GM06990 (cell line): ENCODE measurements around the gene NUAK1.

Experiments used
- DNase-seq: peaks from one replicate; pipeline ENCODE4 v3.0.0-alpha.2; 2011; ENCODE audit not compliant: insufficient read length; ENCODE audit errors: extremely low read depth
- H3K27me3 ChIP-seq: replicated peaks from 2 replicates; pipeline ENCODE4 v1.6.0; 2011; ENCODE audit warnings: low read length; ENCODE audit not compliant: control insufficient read depth, insufficient read depth
- H3K36me3 ChIP-seq: 2 replicates; pipeline ENCODE4 v1.5.1; 2011; ENCODE audit warnings: low read length; ENCODE audit not compliant: control insufficient read depth, insufficient read depth
- H3K4me3 ChIP-seq: replicated peaks from 2 replicates; pipeline ENCODE4 v1.5.1; 2011; ENCODE audit warnings: low read depth, mild to moderate bottlenecking, control low read depth, low read length
- TF ChIP-seq, protein P1 (sequence below): IDR thresholded peaks from 2 replicates; pipeline ENCODE4 v1.5.1; 2011; ENCODE audit warnings: low read length, control low read depth, mild to moderate bottlenecking, inconsistent platforms; ENCODE audit not compliant: insufficient read depth, poor library complexity, severe bottlenecking

NUAK1 gene

DNA sequence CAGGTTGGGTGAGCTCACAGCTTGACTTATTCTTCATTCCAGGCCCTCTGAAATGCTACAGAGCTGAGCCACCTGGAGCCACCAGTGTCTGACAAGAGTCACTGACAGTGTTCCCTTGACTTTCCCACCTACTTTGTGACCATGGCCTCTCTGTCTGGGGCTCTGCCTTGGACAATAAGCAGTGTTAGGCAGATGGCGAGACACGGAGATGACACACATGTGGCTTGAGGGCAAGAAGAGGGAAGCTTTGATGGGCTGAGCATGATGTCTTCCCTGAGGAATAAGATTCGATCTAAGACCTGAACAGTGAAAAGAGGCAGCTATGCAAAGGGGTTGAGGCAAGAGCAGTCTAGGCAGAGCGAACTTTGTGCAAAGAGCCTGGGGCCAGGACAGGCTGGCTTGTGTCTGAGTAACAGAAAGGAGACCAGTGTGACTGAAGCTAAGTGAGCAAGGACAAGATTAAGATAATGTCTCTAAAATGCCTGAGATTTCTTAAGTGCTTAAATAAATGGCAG, 105.5 kb downstream of the NUAK1 start:
- no peak for DNase-seq
- TF ChIP-seq, protein P1, sequence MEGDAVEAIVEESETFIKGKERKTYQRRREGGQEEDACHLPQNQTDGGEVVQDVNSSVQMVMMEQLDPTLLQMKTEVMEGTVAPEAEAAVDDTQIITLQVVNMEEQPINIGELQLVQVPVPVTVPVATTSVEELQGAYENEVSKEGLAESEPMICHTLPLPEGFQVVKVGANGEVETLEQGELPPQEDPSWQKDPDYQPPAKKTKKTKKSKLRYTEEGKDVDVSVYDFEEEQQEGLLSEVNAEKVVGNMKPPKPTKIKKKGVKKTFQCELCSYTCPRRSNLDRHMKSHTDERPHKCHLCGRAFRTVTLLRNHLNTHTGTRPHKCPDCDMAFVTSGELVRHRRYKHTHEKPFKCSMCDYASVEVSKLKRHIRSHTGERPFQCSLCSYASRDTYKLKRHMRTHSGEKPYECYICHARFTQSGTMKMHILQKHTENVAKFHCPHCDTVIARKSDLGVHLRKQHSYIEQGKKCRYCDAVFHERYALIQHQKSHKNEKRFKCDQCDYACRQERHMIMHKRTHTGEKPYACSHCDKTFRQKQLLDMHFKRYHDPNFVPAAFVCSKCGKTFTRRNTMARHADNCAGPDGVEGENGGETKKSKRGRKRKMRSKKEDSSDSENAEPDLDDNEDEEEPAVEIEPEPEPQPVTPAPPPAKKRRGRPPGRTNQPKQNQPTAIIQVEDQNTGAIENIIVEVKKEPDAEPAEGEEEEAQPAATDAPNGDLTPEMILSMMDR = no peak
- Histone ChIP-seq H3K36me3 (no peaks in the 10 kb centered on the region), H3K4me3 (no peak overlapping the region), H3K27me3 (no peaks in the 10 kb centered on the region)

DNA sequence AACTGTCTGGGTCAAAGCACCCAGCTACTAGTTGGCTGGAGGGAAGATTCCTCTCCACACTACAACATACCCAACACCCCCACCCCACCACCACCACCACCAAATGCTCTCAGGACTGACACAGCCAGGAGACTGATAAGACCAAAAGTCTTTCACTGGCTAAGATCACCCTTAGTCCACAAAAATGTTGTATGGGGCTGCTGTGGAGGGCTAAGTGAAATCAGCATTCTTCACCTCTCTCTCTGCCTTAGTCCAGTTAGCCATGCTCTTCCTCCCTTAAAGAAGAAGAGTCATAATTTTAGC, 106.2 kb downstream of the NUAK1 start:
- H3K4me3 ChIP-seq = no peak overlapping the region
- DNase-seq = no peak
- H3K36me3 ChIP-seq = no peaks in the 10 kb centered on the region
- H3K27me3 ChIP-seq = no peaks in the 10 kb centered on the region
- TF ChIP-seq, protein P1 = no peak

DNA sequence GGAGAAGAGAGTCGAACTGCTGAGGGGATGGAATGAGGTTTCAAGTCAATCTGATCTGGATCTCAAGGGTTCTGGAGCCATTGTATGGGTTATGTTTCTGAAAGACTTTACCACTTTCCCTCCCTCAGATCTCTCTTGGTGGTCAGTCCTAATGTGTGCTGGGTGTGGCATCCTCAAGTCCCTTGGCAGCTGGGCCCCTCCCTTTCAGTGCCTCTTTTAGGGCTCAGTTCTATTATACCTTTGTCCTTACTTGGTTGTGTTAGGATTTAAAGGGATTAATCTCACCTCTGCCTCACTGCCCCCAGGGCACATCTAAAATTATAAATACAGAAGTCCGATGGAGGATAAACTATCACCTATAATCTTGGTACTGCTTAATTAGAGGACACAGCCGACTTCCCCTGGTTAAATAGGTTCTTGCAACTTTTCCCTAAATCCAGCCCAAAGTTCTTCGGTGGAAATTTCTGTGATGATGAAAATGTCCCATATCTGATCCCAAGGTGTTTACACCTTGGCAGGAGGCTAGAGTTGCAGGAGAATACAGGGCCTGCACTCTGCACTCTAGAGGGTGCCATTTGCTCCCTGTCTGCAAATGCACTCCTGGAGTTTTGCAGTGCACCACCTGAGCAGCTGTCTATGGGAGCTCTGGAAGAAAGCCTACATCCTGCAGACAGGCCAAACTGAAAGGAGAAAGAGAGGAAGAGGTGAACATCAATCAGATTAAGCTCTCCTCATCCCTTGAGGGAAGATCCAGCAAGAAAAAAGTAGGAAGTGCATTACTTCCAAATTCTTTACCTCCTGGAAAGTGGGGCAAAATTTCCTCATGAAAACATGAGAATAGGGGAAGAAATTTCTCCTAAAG, 106.8 kb downstream of the NUAK1 start:
- Histone ChIP-seq H3K36me3 (no peaks in the 10 kb centered on the region), H3K27me3 (no peaks in the 10 kb centered on the region), H3K4me3 (no peak overlapping the region)
- TF ChIP-seq, protein P1 = no peak
- no peak for DNase-seq

DNA sequence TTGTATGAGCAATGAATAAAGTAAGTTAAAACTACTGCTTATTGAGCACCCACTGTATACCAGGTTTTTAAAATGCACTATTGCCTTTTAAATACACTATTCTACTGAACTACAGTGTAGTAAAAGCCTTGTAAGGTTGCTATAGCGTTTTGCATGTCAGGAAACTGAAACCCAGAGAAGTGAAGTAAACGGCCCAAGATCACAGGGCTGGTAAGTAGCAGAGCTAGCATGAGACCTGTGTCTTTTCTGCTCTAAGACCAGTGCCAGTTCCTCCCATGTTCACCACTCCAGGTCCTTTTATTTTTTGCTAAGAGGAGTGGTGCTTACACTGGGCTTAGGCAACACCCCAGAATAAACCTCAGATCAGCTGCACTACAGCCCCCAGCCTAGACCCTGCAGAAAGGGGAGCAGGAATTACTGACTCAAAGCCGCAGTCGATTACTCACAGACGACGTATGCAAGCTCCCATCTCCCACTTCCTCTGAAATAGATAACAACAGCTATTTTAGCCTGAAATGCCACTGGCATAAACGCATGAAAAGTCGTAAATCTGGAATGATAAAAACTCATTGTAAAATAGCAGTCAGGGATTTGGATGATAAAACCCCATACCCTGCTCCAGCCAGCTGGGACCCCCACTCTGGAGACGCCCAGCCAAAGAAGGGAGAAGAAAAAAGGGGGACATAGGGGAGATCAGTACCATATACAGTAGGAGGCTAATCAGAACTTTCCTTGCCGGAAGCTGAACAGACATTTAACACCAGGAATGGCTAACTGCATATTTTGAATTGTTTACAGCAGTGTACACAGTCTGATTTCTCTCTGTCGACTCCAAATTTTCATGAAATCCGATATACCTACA, 108.3 kb downstream of the NUAK1 start:
- TF ChIP-seq, protein P1 = no peak
- Histone ChIP-seq H3K36me3 (no peaks in the 10 kb centered on the region), H3K4me3 (no peak overlapping the region), H3K27me3 (no peaks in the 10 kb centered on the region)
- no peak for DNase-seq

DNA sequence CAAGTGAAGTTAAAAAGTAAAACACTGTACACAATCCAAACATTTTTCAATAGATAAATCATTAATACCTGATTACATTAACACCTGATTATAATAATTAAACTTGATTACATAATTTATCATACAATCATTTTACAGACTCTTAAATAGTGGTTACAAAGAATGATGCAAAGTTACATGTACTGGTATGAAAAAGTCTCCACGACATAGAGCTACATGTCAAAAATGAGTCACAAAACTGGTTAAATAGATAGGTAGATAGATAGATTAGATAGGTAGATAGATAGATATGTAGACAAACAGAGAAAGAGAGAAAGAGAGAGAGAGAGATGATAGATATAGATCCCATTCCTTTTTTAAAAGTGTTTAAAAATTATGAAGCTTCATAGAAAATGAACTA, 109.2 kb downstream of the NUAK1 start:
- TF ChIP-seq, protein P1 = no peak
- Histone ChIP-seq H3K4me3 (no peak overlapping the region), H3K36me3 (no peaks in the 10 kb centered on the region), H3K27me3 (no peaks in the 10 kb centered on the region)
- no peak for DNase-seq
